Activated CD4-positive, alpha-beta T cell treated with anti-CD3 and anti-CD28 coated beads, Interleukin-10, Interleukin-2, amounts not matched to agents 100 ng/mL and 50 ng/mL, durations not matched to agents 16 hours and 8 hours (primary cell): ENCODE results near the gene SNX20.

Experiments
- DNase-seq: peaks from one replicate; pipeline ENCODE4 v3.0.0-alpha.2; 2020

SNX20 gene

DNA sequence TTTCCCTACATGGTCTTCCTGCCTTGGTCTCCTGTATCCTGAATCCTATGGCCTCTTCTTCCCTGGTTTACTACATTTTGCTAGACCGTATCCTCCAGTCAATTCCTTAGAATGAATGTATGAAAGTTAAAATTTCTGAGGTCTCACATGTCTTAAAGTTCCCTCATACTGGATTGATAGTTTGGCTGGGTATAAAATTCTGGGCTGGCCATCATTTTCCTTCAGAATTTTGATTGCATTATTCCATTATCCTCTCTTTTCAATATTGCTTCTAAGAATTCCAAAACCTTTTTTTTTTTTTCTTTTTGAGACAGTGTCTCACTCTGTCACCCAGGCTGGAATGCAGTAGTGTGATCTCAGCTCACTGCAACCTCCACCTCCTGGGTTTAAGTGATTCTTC, 23.1 kb upstream of the SNX20 start:
- no peak for DNase-seq

DNA sequence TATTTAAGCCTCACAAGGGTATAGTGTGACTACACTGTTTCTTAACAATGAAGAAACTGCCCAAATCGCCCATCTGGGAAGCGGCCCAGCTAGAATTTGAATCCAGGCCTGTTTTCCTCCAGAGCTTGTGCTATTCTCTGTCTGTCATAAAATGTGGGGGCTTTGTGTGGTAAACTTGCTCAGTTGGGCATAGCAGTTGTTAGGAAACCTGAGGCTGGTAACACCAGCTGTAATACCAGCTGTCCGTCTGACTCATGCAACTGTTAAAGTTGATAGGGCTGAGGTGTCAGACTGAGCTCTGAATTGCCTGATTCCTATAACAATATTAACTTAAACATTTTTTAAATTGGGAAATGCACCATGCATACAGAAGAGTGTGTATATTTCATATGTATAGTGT, 21.6 kb upstream of the SNX20 start:
- DNase-seq, result no peak

DNA sequence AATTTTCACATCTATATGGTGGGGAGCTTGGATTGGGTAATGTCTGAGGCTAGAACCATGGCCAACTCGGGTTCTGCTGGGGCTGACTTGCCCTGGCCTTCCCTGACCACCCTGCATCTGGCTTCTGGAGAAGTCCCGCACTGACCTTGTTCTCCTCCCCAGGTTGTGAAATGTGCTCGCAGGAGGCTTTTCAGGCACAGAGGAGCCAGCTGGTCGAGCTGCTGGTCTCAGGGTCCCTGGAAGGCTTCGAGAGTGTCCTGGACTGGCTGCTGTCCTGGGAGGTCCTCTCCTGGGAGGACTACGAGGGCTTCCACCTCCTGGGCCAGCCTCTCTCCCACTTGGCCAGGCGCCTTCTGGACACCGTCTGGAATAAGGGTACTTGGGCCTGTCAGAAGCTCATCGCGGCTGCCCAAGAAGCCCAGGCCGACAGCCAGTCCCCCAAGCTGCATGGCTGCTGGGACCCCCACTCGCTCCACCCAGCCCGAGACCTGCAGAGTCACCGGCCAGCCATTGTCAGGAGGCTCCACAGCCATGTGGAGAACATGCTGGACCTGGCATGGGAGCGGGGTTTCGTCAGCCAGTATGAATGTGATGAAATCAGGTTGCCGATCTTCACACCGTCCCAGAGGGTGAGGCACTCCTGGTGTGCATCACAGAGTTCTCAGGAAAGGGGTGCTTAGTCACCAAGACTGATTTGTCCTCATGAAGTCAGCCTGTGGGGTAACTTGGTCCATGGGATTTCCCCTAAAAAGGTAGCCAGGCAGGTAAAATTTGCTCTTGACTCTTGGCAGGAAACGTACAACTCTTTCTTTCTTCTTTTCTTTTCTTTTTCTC, 18.4 kb upstream of the SNX20 start:
- DNase-seq, result peak; percentile 82

DNA sequence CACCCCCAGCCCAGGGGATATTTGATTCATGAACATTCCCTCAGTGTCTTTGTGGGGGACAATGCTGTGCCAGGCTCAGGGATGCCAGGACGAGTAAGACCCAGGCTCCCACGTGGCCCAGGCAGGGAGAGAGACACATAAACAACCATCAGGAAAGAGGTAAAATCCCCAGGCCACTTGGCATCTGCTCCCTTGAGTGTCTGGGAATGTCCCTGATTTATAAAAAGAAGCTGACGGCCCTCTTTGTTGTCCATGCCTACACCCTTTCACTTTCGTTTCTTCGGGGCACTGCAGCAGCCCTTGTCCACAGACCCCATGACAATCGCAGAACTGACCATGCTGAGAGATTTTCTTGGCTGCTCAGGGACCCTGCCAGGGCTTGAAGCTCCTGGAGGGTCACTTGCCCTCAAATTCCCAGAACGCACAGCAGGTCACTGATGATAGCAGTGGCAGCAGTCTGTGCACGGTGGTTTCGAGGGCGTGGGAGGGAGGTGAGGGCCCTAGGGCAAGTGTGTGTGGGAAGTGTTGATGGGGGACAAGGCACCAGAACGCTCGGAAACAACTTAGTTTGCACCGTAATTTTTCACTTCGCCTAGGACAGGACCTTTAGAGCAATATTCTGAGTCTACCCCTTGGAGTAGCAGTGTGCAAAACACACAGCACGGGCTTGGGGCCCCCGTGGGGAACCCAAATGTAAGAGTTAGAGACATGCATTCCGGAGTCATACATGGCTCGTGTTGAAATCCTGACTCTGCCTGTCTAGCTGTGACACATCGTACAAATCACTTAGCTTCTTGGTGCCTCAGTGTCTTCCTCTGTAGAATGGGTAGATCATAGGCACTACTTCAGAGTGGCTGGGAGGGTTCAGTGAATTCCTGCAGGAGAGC, 17.0 kb upstream of the SNX20 start:
- DNase-seq, result peak; percentile 55

DNA sequence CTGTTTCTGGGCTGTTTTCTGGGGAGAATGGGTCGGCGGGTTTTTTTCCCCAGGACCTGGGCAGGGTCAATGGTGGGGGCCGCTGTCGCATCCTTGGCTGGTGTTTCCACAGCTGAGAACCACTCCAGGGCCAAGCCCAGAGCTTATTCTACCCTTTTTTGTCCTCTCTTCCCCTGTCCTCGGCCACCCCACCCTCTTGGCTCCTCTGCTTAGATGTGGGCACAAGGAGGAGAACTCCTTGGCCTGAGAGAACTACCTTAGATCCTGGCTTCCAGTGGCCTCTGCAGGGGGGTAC, 16.3 kb upstream of the SNX20 start:
- DNase-seq, result no peak

DNA sequence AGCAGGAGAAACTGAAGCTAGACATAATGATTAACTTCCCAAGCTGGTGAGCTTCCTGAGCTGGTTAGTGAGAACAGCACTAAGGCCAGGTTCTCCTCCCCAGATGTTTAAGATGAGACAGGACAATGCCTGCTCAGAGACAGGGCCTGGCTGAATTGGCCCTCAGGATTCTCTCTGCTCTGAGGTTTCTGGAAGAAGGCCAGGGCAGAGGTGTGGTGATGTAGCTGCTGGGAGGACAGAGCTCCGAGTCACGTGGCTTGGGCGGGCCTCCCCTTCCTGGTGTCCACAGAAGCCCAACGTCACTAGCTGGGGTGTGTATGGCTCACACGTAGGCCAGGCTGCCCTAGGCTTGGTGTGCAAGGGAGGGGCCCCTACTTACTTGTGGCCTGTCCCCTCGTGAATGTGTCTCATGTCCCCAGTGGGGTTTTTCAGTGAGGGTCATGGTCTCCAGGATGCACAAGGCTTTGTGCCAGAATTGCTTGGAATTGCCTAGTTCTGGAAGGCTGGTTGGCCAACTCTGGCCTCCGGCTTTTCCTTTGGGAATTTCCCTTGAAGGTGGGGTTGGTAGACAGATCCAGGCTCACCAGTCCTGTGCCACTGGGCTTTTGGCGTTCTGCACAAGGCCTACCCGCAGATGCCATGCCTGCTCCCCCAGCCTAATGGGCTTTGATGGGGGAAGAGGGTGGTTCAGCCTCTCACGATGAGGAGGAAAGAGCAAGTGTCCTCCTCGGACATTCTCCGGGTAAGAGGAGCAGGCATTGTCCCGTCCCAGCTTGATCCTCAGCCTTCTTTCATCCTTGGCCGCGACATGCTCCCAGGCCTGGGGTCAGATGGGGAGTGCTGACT, 15.7 kb upstream of the SNX20 start:
- DNase-seq, result peak; percentile 75

DNA sequence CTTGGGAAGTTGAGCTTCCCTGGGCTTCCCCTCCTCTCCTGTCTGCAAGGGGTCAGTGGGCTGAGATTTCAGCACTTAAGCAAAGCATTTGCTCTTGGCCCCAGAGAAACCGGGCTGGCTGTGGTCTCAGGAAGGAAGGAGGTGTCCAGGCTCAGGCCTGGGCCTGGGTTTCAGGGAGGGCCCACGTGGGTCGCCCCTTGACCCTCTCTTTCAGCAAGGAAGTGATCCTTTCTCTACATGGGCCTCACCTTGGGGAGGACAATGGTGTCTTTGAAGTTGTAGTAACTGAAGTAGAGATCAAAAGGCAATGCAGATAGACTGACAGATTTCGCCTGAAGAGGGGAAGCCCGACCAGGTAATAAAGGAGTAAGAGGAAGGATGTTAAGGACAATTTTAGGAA, 15.0 kb upstream of the SNX20 start:
- DNase-seq, result no peak

DNA sequence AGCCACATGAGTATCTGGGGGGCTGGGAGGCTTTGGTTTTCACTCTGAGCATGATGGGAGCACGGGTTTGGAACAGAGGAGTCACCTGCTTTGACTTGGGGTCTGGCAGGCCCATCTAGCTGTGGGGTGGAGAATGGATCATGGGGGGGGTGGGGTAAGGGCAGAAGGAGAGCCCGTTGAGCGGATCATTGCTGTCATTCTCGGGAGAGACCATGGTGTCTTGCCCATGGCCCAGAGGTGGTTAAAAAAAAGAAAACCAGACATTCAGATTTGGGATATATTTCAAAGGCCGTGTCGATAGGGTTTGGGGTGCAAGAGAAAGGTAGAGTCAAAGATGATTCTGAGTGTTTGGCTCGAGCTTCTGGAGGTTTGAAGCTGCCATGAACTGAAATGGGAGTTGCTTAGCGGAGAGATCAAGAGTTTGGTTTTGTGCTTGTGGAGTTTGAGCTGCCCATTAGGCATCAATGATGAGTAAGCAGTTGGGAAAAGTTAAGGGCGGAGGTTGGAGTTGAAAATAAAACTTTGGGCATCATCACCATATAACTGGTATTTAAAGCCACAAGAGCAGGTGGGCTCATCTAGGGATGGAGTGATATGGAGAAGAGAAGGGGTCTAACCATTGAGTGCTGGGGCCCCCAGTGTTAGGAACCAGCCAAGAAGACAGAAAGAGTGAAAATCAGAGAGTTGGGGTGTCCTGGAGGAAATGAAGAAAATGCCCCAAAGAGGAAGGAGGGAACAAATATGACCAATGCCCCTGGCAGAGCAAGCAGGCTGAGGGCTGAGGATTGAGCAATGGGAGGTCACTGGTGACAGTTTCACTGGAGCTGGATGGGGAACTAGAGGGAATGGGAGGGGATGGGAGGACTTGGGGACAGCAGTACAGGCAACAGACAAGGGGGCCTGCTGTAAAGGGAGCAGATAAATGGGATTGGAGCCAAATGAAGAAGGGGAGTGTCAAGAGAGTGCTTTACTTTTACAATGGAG, 14.2 kb upstream of the SNX20 start:
- DNase-seq, result no peak

DNA sequence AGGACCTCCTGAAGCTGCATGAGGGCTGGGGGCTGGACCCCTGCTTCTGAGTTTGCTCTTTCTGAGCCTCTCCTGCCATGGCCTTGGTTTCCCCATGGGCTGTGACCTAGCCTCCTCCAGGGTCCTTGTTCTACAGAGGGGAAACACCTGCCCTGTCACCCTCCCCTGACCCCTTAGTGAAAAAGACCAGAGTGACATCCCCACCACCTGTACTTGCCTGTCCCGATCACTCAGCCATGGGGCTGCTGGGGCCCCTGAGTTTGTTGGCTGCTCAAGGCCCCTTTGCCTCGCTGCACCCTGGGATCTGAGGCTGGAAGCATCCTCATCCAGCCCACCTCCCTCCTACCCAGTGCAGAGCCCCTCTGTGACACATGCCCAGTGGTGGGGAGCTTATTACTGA, 13.1 kb upstream of the SNX20 start:
- no peak for DNase-seq

DNA sequence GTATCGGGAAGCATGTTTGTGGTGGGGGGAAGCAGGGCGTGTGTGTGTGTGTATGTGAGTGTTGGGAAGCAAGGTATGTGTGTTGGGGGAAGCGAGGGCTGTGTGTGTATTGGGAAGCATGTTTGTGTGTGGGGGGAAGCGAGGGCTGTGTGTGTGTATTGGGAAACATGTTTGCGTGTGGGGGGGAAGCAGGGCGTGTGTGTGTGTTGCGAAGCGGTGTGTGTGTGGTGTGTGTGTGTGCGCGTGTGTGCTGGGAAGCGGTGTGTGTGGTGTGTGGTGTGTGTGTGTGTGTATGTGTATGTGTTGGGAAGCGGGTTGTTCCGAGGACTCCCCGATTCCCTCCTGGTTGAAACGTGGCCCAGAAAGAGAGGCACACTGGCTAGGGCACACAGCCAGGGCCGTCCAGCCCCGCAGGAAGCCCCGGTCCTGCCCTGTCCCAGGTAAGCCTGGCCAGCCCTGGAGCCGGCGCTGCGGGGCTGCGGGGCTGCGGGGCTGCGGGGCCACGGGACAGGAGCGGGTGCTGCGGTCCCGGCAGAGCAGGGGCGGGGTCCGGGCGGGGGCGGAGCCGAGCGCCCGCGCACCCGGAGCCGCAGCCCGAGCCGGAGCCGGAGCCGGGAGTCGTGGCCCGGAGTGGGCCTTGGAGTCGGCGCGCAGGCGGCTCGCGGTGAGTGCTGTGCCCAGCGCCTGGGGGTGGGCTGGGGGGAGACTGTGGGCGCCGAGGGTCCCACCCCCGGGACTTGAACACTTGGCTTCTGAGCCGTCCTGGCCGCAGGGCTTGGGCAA, 12.1 kb upstream of the SNX20 start, which contains the start of gene NOD2:
NOD2 (plus strand) TSS at position 608 of the 783 bp plus-strand sequence. CDS start 5,890 bp downstream, outside the sequence.
- DNase-seq, result no peak

DNA sequence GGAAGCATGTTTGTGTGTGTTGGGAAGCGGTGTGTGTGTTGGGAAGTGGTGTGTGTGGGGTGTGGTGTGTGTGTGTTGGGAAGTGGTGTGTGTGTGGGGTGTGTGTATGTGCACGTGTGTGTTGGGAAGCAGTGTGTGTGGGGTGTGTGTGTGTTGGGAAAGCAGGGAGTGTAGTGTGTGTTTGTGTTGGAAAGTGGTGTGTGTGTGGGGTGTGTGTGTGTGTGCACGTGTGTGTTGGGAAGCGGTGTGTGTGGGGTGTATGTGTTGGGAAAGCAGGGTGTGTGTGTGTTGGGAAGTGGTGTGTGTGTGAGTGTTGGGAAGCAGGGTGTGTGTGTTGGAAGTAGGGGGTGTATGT, 11.5 kb upstream of the SNX20 start:
- DNase-seq, result no peak

DNA sequence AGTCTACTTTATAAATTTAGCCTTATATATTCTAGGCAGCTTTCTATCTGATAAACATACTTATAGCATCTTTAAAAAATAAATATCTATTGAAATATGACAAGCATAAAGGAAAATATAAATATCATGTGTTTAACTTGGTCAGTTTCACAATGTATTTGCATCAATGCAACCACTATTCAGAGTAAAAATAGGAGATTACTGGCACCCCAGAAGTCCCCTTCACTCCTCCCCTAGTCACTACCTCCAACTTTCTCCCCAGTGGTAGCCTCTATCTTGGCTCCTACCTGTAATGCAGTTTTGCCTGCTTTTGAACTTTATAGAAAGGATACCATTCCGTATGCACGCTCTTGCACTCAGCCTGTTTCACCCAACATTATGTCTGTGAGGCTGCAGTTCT, 9.1 kb upstream of the SNX20 start:
- no peak for DNase-seq

DNA sequence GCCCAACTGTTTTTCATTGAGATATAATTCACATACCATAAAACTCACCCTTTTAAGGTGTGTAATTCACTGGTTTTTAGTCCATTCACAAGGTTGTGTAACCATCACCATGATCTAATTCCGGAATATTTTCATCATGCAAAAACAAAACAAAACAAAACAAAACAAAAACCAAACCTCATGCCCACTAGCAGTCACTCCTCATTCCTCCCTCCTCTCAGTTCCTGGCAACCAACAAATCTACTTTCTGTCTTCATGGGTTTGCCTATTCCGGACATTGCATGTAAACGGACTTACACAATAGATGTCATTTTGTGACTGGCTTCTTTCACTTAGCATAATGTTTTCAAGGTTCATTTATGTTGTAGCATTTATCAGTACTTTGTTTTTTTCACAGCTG, 7.8 kb upstream of the SNX20 start:
- no peak for DNase-seq

DNA sequence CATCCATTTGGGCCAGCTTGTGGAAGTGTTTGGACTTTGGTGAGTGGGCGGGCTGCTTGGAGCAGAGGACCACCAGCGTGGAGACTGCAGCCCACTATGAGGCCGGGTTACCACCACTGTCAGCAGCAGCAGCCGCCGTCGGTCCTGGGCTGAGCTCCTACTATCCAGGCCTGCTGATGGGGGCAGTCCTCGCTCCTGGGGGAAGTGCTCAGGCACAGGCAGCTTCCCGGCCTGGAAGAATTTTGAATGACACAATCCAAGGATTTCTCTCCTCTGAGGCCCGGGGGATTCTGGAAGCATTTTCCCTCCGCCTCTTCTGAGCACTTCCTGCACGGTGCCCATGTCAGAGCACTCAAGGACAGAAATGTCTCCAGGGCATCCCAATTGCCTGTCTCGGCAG, 7.0 kb upstream of the SNX20 start:
- no peak for DNase-seq

DNA sequence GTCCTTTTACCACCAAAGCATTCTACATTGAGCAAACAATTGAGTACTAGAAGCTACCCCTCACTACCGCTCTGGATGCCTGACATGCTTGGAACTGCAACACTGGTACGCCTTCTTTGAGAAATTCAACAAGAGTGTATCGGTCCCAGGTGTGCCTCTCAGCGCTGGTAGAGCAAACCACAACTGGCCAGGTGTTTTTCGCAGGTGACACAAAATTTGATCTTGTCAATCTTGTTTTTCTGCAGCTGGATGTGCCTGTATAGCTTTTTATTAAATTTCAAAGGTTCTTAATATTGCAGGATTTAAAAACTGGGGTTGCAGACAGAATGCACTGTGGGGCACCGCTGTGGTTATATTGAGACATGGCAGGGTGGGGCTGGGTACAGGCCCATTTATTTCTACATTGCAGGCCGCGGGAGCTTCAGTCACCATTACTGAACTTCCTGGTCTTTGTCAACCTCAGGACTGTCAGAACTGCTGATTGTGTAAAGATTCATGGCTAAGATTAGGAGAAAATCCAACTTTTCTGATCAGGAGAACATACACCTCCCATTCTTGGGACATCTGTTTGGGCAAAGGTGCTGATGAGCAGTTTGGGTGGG, 4.5 kb upstream of the SNX20 start:
- no peak for DNase-seq

DNA sequence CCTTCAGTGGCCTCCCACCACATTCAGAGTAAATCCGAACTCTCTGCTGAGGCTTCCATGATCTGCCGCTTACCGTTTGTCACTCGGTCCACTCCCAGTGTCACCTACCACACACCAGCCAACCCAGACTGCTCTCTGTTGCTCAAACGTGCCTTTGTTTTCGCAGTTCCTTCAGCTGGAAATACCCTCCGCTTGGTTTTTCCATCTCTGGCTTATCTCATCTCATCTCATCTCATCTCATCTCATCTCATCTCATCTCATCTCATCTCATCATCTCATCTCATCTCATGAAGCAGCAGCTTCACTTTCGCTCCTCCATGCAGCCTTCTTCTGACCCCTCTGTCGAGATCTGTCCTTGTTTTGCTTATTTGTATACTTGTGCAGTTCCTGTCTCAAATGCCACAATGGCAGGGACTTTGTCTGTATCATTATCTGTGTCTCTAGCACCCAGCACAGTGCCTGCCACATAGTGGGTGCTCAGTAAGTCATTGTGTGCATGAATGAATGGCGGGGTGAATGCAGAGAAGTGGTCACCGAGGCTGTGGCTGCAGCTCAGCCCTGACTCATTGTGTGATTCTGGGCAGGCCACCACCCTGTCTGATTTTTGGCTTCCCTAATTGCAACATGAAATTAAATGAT, 3.8 kb upstream of the SNX20 start:
- peak; percentile 76 for DNase-seq

DNA sequence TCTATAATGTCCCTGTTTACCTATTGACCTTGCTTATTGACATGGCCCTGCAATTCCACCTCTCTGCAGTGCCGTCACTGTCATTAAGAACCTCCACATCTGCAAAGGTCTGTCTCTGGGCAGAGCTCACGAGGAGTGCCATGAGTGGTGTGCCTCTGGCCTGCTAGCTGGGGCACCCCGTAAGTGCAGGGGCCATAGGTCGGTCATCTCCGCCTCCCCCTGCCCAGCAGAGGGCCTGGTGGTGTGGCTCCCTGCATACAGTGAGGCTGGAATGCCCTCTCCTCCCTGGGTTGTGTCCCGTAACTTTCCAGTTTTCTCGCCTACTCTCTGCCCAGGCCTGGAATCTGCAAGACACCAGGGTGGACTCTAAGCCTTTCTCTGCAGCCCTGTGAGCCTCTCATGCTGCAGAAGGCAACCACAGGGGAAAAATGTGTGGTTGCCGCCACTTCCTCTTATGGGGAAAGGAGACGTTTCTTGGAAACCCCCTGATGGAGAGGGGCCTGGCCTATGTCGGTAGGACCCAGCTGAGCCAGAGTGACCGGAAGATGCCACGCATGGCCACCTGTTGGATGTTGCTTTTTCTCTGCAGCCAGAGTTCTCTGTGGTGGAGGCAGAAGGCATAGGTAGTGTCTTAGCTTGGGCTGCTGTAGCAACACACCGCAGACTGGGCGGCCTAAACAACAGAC, 2.7 kb upstream of the SNX20 start:
- peak; percentile 87 for DNase-seq

DNA sequence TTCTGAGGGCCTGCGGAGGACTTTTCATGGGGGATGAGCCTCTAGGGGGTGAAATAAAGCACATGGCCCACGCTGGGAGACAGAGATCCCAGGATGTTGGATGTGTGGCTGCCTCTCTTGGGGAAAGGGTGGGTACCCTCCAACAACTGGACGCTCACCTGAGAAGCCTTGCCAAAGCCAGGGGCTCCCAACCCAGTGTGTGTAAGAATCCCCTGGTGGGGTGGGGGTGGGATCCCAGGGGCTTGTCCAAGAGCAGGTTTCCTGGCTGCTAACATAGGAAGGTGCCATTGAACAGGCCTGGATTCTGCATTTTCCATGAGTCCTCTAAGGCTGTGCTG, 587 bp downstream of the SNX20 start:
- no peak for DNase-seq

DNA sequence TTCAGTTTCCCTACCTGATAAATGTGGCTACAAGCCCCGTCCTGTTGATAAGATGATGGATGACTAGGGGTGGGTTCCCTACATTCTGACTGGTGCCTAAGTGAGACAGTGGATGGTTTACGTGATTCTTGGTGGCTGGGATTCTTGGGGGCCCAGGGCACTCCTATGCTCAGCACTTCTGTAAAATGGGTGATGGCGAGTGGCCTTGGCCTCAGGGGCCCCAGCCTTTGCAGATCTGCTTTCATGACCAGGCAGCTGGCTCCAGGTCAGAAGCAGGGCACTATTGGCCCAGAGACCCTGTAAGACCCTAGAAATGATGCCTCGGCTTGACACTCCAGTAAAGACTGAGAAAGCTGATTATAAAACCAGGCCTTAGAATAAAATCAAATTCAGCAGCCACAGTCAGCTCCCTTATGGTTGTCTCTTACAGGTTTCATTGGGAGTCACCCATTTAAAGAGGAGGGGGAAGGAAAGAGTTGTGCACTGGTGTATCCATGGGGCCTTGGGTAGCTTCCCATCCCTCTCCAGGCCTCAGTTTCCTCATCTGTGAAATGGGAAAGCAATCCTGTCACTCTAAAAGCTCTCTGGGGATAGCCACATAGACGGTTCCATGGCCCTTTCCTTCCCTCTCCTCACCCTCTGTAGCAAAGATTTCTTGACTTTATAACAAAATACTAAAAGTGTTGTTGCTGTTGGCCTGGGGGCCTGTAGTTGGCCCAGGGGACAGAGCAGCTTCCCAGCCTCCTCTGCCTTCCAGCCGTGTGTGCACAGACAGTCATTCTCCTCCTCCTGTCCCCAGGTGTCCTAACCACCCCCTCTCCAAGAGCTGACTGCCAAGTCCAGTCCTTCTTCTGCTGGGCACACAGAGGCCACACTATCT, 1.2 kb downstream of the SNX20 start:
- no peak for DNase-seq
